ENCODE data around the gene TMEM154. TPM values are rescaled to one million over a fixed set of nuclear protein-coding genes. Genes with fewer than 3 reads are reported as not detected.

TMEM154 gene
- polyA plus RNA-seq, 1 donor from 2014 or later: not detected

- H3K27me3 ChIP-seq (ENCODE audit: insufficient read depth, low read depth, low read length): no peaks in the 10 kb centered on the region
- H3K27ac ChIP-seq (ENCODE audit: low read length): no peak overlapping the region
- no peak for TF ChIP-seq RAD21 (conservative IDR thresholded peaks at IDR 0.05)
- TF ChIP-seq REST (IDR thresholded peaks at IDR 0.05; ENCODE audit: borderline replicate concordance): no peak
- no peak for TF ChIP-seq EP300 (conservative IDR thresholded peaks at IDR 0.05; ENCODE audit: poor library complexity, severe bottlenecking)
- no peak for TF ChIP-seq CTCF (IDR thresholded peaks at IDR 0.05; ENCODE audit: poor library complexity, severe bottlenecking)
- no peak for TF ChIP-seq MXI1 (conservative IDR thresholded peaks at IDR 0.05; ENCODE audit: poor library complexity, severe bottlenecking)
- H3K9me2 ChIP-seq (ENCODE audit: insufficient read depth, low read length): no peaks in the 10 kb centered on the region
- no peak overlapping the region for H3K9ac ChIP-seq (ENCODE audit: low read length)
- H3K9me3 ChIP-seq (ENCODE audit: low read length): no peaks in the 10 kb centered on the region
- H3K4me2 ChIP-seq (ENCODE audit: low read length): no peak overlapping the region
- H4K20me1 ChIP-seq (ENCODE audit: insufficient read depth): no peaks in the 10 kb centered on the region
- H2AFZ ChIP-seq (ENCODE audit: low read depth, low read length): no peak overlapping the region
- H3K36me3 ChIP-seq (ENCODE audit: insufficient read depth, low read length): no peaks in the 10 kb centered on the region
- H3K4me3 ChIP-seq (ENCODE audit: low read length): no peak overlapping the region
- no peaks in the 10 kb centered on the region for H3K79me2 ChIP-seq (replicated peaks; ENCODE audit: insufficient read depth, low read length)
- H3F3A ChIP-seq (ENCODE audit: insufficient read depth, low read length, poor library complexity, severe bottlenecking): peaks cover 4% of the 10 kb centered on the region
Observed at GRCh38 chr4:152696764-152697261, 17.0 kb upstream of the TMEM154 start.

- Histone ChIP-seq H3F3A (ENCODE audit: insufficient read depth, low read length, poor library complexity, severe bottlenecking) (no peaks in the 10 kb centered on the region), H3K4me3 (ENCODE audit: low read length) (no peak overlapping the region), H2AFZ (ENCODE audit: low read depth, low read length) (no peak overlapping the region), H3K9me3 (ENCODE audit: low read length) (no peaks in the 10 kb centered on the region), H3K27ac (ENCODE audit: low read length) (no peak overlapping the region), H4K20me1 (ENCODE audit: insufficient read depth) (no peaks in the 10 kb centered on the region), H3K79me2 (replicated peaks; ENCODE audit: insufficient read depth, low read length) (no peaks in the 10 kb centered on the region), H3K9ac (ENCODE audit: low read length) (no peak overlapping the region), H3K27me3 (ENCODE audit: insufficient read depth, low read depth, low read length) (no peaks in the 10 kb centered on the region), H3K36me3 (ENCODE audit: insufficient read depth, low read length) (no peaks in the 10 kb centered on the region), H3K4me2 (ENCODE audit: low read length) (no peak overlapping the region), H3K9me2 (ENCODE audit: insufficient read depth, low read length) (no peaks in the 10 kb centered on the region)
- no peak for TF ChIP-seq EP300 (conservative IDR thresholded peaks at IDR 0.05; ENCODE audit: poor library complexity, severe bottlenecking)
- TF ChIP-seq REST (IDR thresholded peaks at IDR 0.05; ENCODE audit: borderline replicate concordance): no peak
- no peak for TF ChIP-seq POLR2AphosphoS5 (IDR thresholded peaks at IDR 0.05)
- TF ChIP-seq RAD21 (conservative IDR thresholded peaks at IDR 0.05): no peak
- no peak for TF ChIP-seq TAF1 (IDR thresholded peaks at IDR 0.05; ENCODE audit: low read depth)
- TF ChIP-seq CTCF (IDR thresholded peaks at IDR 0.05; ENCODE audit: poor library complexity, severe bottlenecking): no peak
- TF ChIP-seq MXI1 (conservative IDR thresholded peaks at IDR 0.05; ENCODE audit: poor library complexity, severe bottlenecking): no peak
- TF ChIP-seq EZH2 (IDR thresholded peaks at IDR 0.05; ENCODE audit: borderline replicate concordance, insufficient read depth, low read length, poor library complexity, severe bottlenecking): no peak
- no peak for TF ChIP-seq SMC3 (conservative IDR thresholded peaks at IDR 0.05; ENCODE audit: poor library complexity)
Observed at GRCh38 chr4:152693871-152694270, 14.1 kb upstream of the TMEM154 start.
